MM.1S (cell line): ENCODE data around the gene GINS3.
"Not testable (repeated sequence)": the region's sequence is repeated elsewhere in the genome, so short reads cannot be mapped to it uniquely, and the experiment has no call there.

Source experiments
- DNase-seq: peaks from one replicate; pipeline ENCODE4 v3.0.0-alpha.2; 2015
- H2AFZ ChIP-seq: fragments of 300-600 bp; sonication (generic); 2 replicates; pipeline ENCODE4 v1.6.0; 2016; ENCODE audit warnings: antibody characterized with exemption, low read length
- H3F3A ChIP-seq: fragments of 300-600 bp; sonication (generic); 2 replicates; pipeline ENCODE4 v1.6.1; 2016; ENCODE audit warnings: mild to moderate bottlenecking, antibody characterized with exemption, low read length, moderate library complexity, mixed read lengths; ENCODE audit not compliant: insufficient read depth
- H3K27ac ChIP-seq: fragments of 300-600 bp; sonication (generic); 2 replicates; pipeline ENCODE4 v1.5.1; 2016; ENCODE audit warnings: mild to moderate bottlenecking, low read length
- H3K27me3 ChIP-seq: fragments of 300-600 bp; sonication (generic); replicated peaks from 2 replicates; pipeline ENCODE4 v1.6.0; 2016; ENCODE audit warnings: low read length; ENCODE audit not compliant: insufficient read depth
- H3K36me3 ChIP-seq: fragments of 300-600 bp; sonication (generic); replicated peaks from 2 replicates; pipeline ENCODE4 v1.6.1; 2016; ENCODE audit warnings: mild to moderate bottlenecking, low read length, mixed read lengths; ENCODE audit not compliant: insufficient read depth
- H3K4me1 ChIP-seq: fragments of 300-600 bp; sonication (generic); 2 replicates; pipeline ENCODE4 v1.6.1; 2016; ENCODE audit warnings: low read length, mixed read lengths
- H3K4me2 ChIP-seq: fragments of 300-600 bp; sonication (generic); 2 replicates; pipeline ENCODE4 v1.6.0; 2016; ENCODE audit warnings: low read depth, low read length
- H3K4me3 ChIP-seq: fragments of 300-600 bp; sonication (generic); 2 replicates; pipeline ENCODE4 v1.5.1; 2016; ENCODE audit warnings: low read length, mixed read lengths
- H3K79me2 ChIP-seq: fragments of 300-600 bp; sonication (generic); 2 replicates; pipeline ENCODE4 v1.6.1; 2016; ENCODE audit warnings: mixed run types, low read length, mixed read lengths
- H3K9ac ChIP-seq: fragments of 300-600 bp; sonication (generic); 2 replicates; pipeline ENCODE4 v1.6.1; 2016; ENCODE audit warnings: low read length, mixed read lengths
- H3K9me2 ChIP-seq: fragments of 300-600 bp; sonication (generic); replicated peaks from 2 replicates; pipeline ENCODE4 v1.6.1; 2016; ENCODE audit warnings: mild to moderate bottlenecking, low read length, mixed read lengths; ENCODE audit not compliant: insufficient read depth
- H3K9me3 ChIP-seq: fragments of 300-600 bp; sonication (generic); replicated peaks from 2 replicates; pipeline ENCODE4 v1.6.1; 2016; ENCODE audit warnings: mild to moderate bottlenecking, low read length, mixed read lengths; ENCODE audit not compliant: insufficient read depth
- H4K20me1 ChIP-seq: fragments of 300-600 bp; sonication (generic); 2 replicates; pipeline ENCODE4 v1.6.1; 2016; ENCODE audit warnings: mild to moderate bottlenecking, low read length, moderate library complexity, mixed read lengths; ENCODE audit not compliant: insufficient read depth
- EZH2 ChIP-seq: fragments of 300-600 bp; sonication (generic); optimal IDR thresholded peaks from 2 replicates; pipeline ENCODE3; 2017; ENCODE audit warnings: low read depth, mild to moderate bottlenecking, antibody characterized with exemption, low read length, mixed read lengths
- EZH2phosphoT487 ChIP-seq: fragments of 300-600 bp; sonication (generic); IDR thresholded peaks from 2 replicates; pipeline ENCODE4 v1.6.1; 2018; ENCODE audit warnings: antibody characterized with exemption, low read length
- TF ChIP-seq, protein P1 (sequence below): fragments of 300-600 bp; sonication (generic); IDR thresholded peaks from 2 replicates; pipeline ENCODE4 v1.5.1; 2016; ENCODE audit warnings: antibody characterized with exemption, low read length, mixed read lengths

Gene GINS3

DNA sequence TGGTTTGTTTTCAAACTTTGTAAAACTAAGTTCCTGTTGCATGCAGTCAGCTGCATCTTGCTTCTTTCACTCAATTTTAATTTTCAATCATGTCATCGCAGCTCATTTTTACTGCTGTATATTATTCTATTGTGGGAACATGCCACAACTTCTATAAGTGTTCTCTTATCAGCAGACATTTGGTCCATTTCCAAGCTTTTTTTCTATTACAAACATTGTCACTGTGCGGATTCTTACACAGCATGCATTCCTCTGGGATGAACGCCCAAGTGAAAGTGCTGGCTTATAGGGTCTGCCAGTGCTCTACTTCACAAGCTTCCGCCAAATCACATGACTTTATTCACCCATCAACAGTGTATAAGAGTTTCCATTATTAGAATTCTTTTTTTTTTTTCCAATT is 22.7 kb downstream of the GINS3 start:
- H3K9me3 ChIP-seq: no peaks in the 10 kb centered on the region
- H3K27me3 ChIP-seq: no peaks in the 10 kb centered on the region
- no peak overlapping the region for H3K9ac ChIP-seq
- no peak overlapping the region for H3K27ac ChIP-seq
- no peak overlapping the region for H2AFZ ChIP-seq
- no peak for DNase-seq
- H3K4me1 ChIP-seq: no peaks in the 10 kb centered on the region
- no peak overlapping the region for H3K4me3 ChIP-seq
- H3F3A ChIP-seq: no peaks in the 10 kb centered on the region
- no peaks in the 10 kb centered on the region for H4K20me1 ChIP-seq
- H3K4me2 ChIP-seq: no peak overlapping the region
- no peaks in the 10 kb centered on the region for H3K36me3 ChIP-seq
- no peaks in the 10 kb centered on the region for H3K79me2 ChIP-seq
- no peaks in the 10 kb centered on the region for H3K9me2 ChIP-seq
- TF ChIP-seq EZH2phosphoT487: no peak
- TF ChIP-seq, protein P1, sequence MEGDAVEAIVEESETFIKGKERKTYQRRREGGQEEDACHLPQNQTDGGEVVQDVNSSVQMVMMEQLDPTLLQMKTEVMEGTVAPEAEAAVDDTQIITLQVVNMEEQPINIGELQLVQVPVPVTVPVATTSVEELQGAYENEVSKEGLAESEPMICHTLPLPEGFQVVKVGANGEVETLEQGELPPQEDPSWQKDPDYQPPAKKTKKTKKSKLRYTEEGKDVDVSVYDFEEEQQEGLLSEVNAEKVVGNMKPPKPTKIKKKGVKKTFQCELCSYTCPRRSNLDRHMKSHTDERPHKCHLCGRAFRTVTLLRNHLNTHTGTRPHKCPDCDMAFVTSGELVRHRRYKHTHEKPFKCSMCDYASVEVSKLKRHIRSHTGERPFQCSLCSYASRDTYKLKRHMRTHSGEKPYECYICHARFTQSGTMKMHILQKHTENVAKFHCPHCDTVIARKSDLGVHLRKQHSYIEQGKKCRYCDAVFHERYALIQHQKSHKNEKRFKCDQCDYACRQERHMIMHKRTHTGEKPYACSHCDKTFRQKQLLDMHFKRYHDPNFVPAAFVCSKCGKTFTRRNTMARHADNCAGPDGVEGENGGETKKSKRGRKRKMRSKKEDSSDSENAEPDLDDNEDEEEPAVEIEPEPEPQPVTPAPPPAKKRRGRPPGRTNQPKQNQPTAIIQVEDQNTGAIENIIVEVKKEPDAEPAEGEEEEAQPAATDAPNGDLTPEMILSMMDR: no peak
- no peak for TF ChIP-seq EZH2

DNA sequence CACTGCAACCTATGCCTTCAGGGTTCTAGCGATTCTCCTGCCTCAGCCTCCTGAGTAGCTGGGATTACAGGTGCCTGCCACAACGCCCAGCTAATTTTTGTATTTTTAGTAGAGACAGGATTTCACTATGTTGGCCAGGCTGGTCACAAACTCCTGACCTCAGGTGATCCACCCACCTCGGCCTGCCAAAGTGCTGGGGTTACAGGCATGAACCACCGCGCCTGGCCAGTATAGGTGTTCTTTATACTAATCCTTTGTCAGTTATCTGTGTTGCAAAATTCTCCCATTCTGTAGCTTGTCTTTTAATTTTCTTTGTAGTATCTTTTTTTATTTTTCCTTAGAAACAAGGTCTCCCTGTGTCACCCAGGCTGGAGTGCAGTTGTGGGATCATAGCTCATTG is 23.7 kb downstream of the GINS3 start:
- not testable (repeated sequence) for H2AFZ ChIP-seq, H3K9me3 ChIP-seq, H3K9me2 ChIP-seq, H3F3A ChIP-seq, H4K20me1 ChIP-seq, H3K36me3 ChIP-seq, H3K4me3 ChIP-seq, DNase-seq, H3K79me2 ChIP-seq, H3K9ac ChIP-seq, H3K27ac ChIP-seq, H3K4me2 ChIP-seq, H3K27me3 ChIP-seq, H3K4me1 ChIP-seq

GRCh38 chr16:58417035-58417434 is 24.8 kb downstream of the GINS3 start:
- H4K20me1 ChIP-seq: no peaks in the 10 kb centered on the region
- no peaks in the 10 kb centered on the region for H3K9me3 ChIP-seq
- H3K79me2 ChIP-seq: no peaks in the 10 kb centered on the region
- no peak overlapping the region for H3K9ac ChIP-seq
- no peaks in the 10 kb centered on the region for H3K4me1 ChIP-seq
- TF ChIP-seq EZH2 (no peak), EZH2phosphoT487 (no peak)
- TF ChIP-seq, protein P1: no peak
- H3K27me3 ChIP-seq: no peaks in the 10 kb centered on the region
- H3K36me3 ChIP-seq: no peaks in the 10 kb centered on the region
- no peaks in the 10 kb centered on the region for H3K9me2 ChIP-seq
- no peak overlapping the region for H2AFZ ChIP-seq
- H3K4me3 ChIP-seq: no peak overlapping the region
- no peak for DNase-seq
- no peak overlapping the region for H3K4me2 ChIP-seq
- no peak overlapping the region for H3K27ac ChIP-seq
- no peaks in the 10 kb centered on the region for H3F3A ChIP-seq

GRCh38 chr16:58417600-58417999 is 25.3 kb downstream of the GINS3 start:
- Histone ChIP-seq H3K4me2 (no peak overlapping the region), H3F3A (no peaks in the 10 kb centered on the region), H3K79me2 (no peaks in the 10 kb centered on the region), H3K9me3 (no peaks in the 10 kb centered on the region), H3K27ac (no peak overlapping the region), H3K36me3 (no peaks in the 10 kb centered on the region), H3K27me3 (no peaks in the 10 kb centered on the region), H3K4me1 (no peaks in the 10 kb centered on the region), H2AFZ (no peak overlapping the region), H3K4me3 (no peak overlapping the region), H3K9me2 (no peaks in the 10 kb centered on the region), H4K20me1 (no peaks in the 10 kb centered on the region), H3K9ac (no peak overlapping the region)
- TF ChIP-seq, protein P1: no peak
- TF ChIP-seq EZH2phosphoT487 (no peak), EZH2 (no peak)
- no peak for DNase-seq
